Body of pancreas (tissue), 4 donors: Measurements from ENCODE around the gene ANKS1B. TPM values are rescaled to one million over a fixed set of nuclear protein-coding genes. Genes with fewer than 3 reads are reported as not detected.
"Not testable (repeated sequence)": the region's sequence is repeated elsewhere in the genome, so short reads cannot be mapped to it uniquely, and the experiment has no call there.

Experiments
- ATAC-seq: fragments of 150-250 bp; one replicate; pipeline ENCODE4 v1.9.1; 2016
- DNase-seq, 4 donors: peaks; one replicate each; pipeline ENCODE4 v3.0.0-alpha.2; 2019
- H3K27ac ChIP-seq, 4 donors: fragments of 200-600 bp; sonication (generic); 1 replicate in 3 of 4; 2 replicates in 1 of 4; pipeline versions ENCODE4 v1.5.1 to v1.6.1; 2016 to 2019; ENCODE audit warnings: mild to moderate bottlenecking in 1 of 4, mixed read lengths in 1 of 4, moderate library complexity in 1 of 4
- H3K27me3 ChIP-seq, 2 donors: fragments of 200-600 bp; sonication (generic); one replicate each; pipeline ENCODE4 v1.6.0; 2016; ENCODE audit warnings: mild to moderate bottlenecking in 1 of 2
- H3K36me3 ChIP-seq, 2 donors: fragments of 200-600 bp; sonication (generic); replicated peaks in 1 of 2; 2 replicates each; pipeline ENCODE4 v1.5.1; 2016; ENCODE audit warnings: low read depth in 2 of 2; ENCODE audit not compliant: insufficient read depth in 1 of 2
- H3K4me1 ChIP-seq: fragments of 200-600 bp; sonication (generic); one replicate; pipeline ENCODE4 v1.6.0; 2016
- H3K4me3 ChIP-seq, 2 donors: fragments of 200-600 bp; sonication (generic); 1 replicate in 1 of 2; 2 replicates in 1 of 2; pipeline ENCODE4 v1.5.1; 2016 to 2019
- H3K9me3 ChIP-seq, 3 donors: fragments of 200-600 bp; sonication (generic); 1 replicate in 2 of 3; 2 replicates in 1 of 3; pipeline ENCODE4 v1.5.1; 2016
- CTCF ChIP-seq, 7 experiments: fragments of 450-650 bp in 4 of 7; fragments of 200-600 bp in 3 of 7; sonication (generic) in 3 of 7; IDR thresholded peaks; one replicate each; pipeline ENCODE4 v1.5.1; 2016 to 2019; ENCODE audit warnings: antibody characterized with exemption in 7 of 7
- POLR2A ChIP-seq, 3 donors: fragments of 450-650 bp; IDR thresholded peaks; one replicate each; pipeline ENCODE4 v1.6.1; 2016; ENCODE audit warnings: antibody characterized with exemption in 3 of 3, mild to moderate bottlenecking in 2 of 3
- WGBS, 2 donors: methylation state at CpG; one replicate each; pipeline ENCODE4 v1.1.5; 2017; 5-methylcytosine and 5-hydroxymethylcytosine counted together
- intact Hi-C: fragments of 100-400 bp; cut with DNase I; formaldehyde crosslinking; loops from one replicate; pipeline ENCODE4 v1.15.1; 2023
- total RNA-seq, 2 donors: library from RNA; depleted of rRNA; stranded (reverse); fragments of >200 nt; gene quantifications; one replicate each; pipeline ENCODE4 v1.1.0, GENCODE V29; 2016

The ANKS1B gene
- total RNA-seq, 2 donors from 2014 or later = 2.1 to 10.2 TPM

GRCh38 chr12:99649551-99649950 is 335.2 kb downstream of the ANKS1B start:
- H3K27me3 ChIP-seq = no peaks in the 10 kb centered on the region
- ATAC-seq (no peak), DNase-seq (no peak)
- no peaks in the 10 kb centered on the region for H3K9me3 ChIP-seq
- TF ChIP-seq CTCF (IDR thresholded peaks at IDR 0.05) (no peak), POLR2A (IDR thresholded peaks at IDR 0.05) (no peak)
- 41 to 54% methylated on average over 1 of the region's 1 CpG for WGBS, 2 donors
- H3K4me1 ChIP-seq = no peaks in the 10 kb centered on the region
- H3K36me3 ChIP-seq = no peaks in the 10 kb centered on the region
- intact Hi-C loops = no loop called here
- H3K27ac ChIP-seq = no peak overlapping the region
- H3K4me3 ChIP-seq = no peak overlapping the region

- H3K36me3 ChIP-seq = no peaks in the 10 kb centered on the region
- no peak for ATAC-seq
- intact Hi-C loops = no loop called here
- no peak for DNase-seq
- H3K27ac ChIP-seq = no peak overlapping the region
- no peaks in the 10 kb centered on the region for H3K9me3 ChIP-seq
- H3K4me3 ChIP-seq = no peak overlapping the region
- 83 to 84% methylated on average over 14 of the region's 14 CpGs for WGBS, 2 donors
- H3K27me3 ChIP-seq = no peaks in the 10 kb centered on the region
- no peak for TF ChIP-seq CTCF (IDR thresholded peaks at IDR 0.05)
- no peak for TF ChIP-seq POLR2A (IDR thresholded peaks at IDR 0.05)
- H3K4me1 ChIP-seq = no peaks in the 10 kb centered on the region
These were observed 336.6 kb downstream of the ANKS1B start for GRCh38 chr12:99648183-99648582.

DNA sequence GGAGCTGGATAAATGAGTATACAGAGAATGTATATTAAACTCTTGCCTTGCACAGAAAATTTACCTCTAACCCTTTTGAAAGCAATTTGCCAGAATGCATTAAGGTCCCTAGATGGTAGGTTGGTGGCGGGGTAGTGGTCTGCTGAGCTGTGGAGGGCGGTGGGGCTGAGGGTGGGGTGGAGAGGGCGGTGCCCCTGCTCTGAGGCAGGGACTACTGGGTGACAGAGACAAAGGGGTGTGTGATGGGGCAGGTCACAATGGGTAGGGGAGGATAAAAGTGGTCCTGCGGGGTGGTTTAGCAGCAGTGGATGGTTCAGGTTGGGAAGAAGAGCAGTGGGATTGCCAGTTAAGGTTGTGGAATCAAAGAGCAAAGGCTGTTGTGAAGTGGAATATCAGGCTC is 337.3 kb downstream of the ANKS1B start, which contains the start of gene GARIN6:
Gene GARIN6, plus strand, starts transcription at position 301 of the 400 bp plus-strand sequence. CDS start 422 bp downstream, outside the sequence.
- intact Hi-C loops = no loop called here
- H3K27me3 ChIP-seq = no peaks in the 10 kb centered on the region
- no peak for DNase-seq
- no peak for ATAC-seq
- H3K9me3 ChIP-seq = no peaks in the 10 kb centered on the region
- H3K36me3 ChIP-seq = no peaks in the 10 kb centered on the region
- H3K27ac ChIP-seq = no peak within 1 kb of the TSS
- WGBS, 2 donors = 55 to 65% methylated on average over 4 of the region's 4 CpGs
- H3K4me3 ChIP-seq = no peak within 1 kb of the TSS
- H3K4me1 ChIP-seq = no peaks in the 10 kb centered on the region
- no peak for TF ChIP-seq POLR2A (IDR thresholded peaks at IDR 0.05)
- no peak for TF ChIP-seq CTCF (IDR thresholded peaks at IDR 0.05)

DNA sequence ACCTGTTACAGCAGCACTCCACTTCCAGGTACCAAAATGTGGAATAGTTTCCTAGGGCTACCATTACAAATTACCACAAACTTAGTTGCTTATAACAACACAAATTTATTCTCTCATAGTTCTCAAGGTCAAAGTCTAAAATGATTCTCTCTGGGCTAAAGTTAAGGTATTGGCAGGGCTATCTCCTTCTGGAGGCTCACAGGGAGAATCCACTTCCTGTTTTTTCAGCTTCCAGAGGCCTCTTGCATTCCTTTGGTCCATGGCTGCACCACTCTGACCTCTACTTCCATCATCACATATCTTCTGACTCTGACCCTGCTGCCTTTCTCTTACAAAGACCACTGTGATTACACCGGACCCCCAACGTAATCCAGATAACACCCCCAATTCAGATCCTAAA is 340.1 kb downstream of the ANKS1B start:
- Histone ChIP-seq H3K27ac (no peak overlapping the region), H3K4me3 (no peak overlapping the region), H3K4me1 (no peaks in the 10 kb centered on the region), H3K27me3 (no peaks in the 10 kb centered on the region), H3K36me3 (no peaks in the 10 kb centered on the region), H3K9me3 (no peaks in the 10 kb centered on the region)
- ATAC-seq = no peak
- intact Hi-C loops = no loop called here
- 73 to 82% methylated on average over 2 of the region's 2 CpGs for WGBS, 2 donors
- TF ChIP-seq POLR2A (IDR thresholded peaks at IDR 0.05) (no peak), CTCF (IDR thresholded peaks at IDR 0.05) (no peak)
- no peak for DNase-seq

DNA sequence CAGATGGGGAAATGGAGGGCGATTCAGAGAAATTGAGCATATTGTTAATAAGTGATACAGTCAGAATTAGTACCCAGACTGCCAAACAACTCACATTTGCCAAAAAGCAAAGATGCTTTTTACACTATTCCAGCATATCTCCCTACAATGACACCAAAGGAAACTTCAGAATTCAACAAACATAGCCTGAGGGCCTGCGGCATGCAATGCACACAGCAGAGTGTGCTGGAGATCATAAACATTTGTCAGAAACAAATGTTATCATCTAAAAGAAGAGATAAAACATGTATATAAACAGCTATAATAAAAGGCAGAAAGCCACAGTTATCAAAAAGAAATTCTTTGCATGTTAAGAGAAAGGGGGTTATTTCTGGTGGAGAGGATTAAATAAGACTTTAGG is 357.3 kb downstream of the ANKS1B start:
- Histone ChIP-seq H3K36me3 (no peaks in the 10 kb centered on the region), H3K4me1 (no peaks in the 10 kb centered on the region), H3K9me3 (no peaks in the 10 kb centered on the region), H3K27ac (no peak overlapping the region), H3K4me3 (no peak overlapping the region), H3K27me3 (no peaks in the 10 kb centered on the region)
- 34 to 50% methylated on average over 2 of the region's 2 CpGs for WGBS, 2 donors
- no peak for TF ChIP-seq CTCF (IDR thresholded peaks at IDR 0.05)
- intact Hi-C loops = no loop called here
- DNase-seq (no peak), ATAC-seq (no peak)

GRCh38 chr12:99624591-99624990 is 360.1 kb downstream of the ANKS1B start:
- H3K36me3 ChIP-seq, ATAC-seq, H3K27me3 ChIP-seq, intact Hi-C loops, H3K4me3 ChIP-seq, H3K27ac ChIP-seq, H3K9me3 ChIP-seq, H3K4me1 ChIP-seq, DNase-seq: not testable (repeated sequence)
- 74 to 86% methylated on average over 2 of the region's 2 CpGs for WGBS, 2 donors
